GM12878 (cell line): ENCODE results near the gene PHKA1. TPM values are rescaled to one million over a fixed set of nuclear protein-coding genes. Genes with fewer than 3 reads are reported as not detected.
A peak's percentile ranks its signal among the peaks of the same experiment; 100 is the strongest.

ENCODE experiments used
- ASH2L ChIP-seq: fragments of 300-600, 200-600 bp; sonication (generic); IDR thresholded peaks from 2 replicates; pipeline ENCODE4 v1.6.1; 2017; ENCODE audit warnings: low read depth, mild to moderate bottlenecking, borderline replicate concordance
- BCL3 ChIP-seq: IDR thresholded peaks from 2 replicates; pipeline ENCODE4 v1.6.1; 2011; ENCODE audit warnings: borderline replicate concordance, low read depth, mild to moderate bottlenecking, moderate library complexity, low read length; ENCODE audit not compliant: insufficient read depth, poor library complexity, severe bottlenecking
- ELK1 ChIP-seq: IDR thresholded peaks from 2 replicates; pipeline ENCODE4 v1.6.1; 2012; ENCODE audit warnings: low read depth, low read length, improper control_type of control experiment
- IKZF2 ChIP-seq, 2 experiments: fragments of 450-650 bp; IDR thresholded peaks; 2 replicates each; pipeline ENCODE4 v1.6.1; 2017; ENCODE audit warnings: mild to moderate bottlenecking in 2 of 2, moderate library complexity in 2 of 2
- MEF2B ChIP-seq: fragments of 450-650 bp; IDR thresholded peaks from 2 replicates; pipeline ENCODE4 v1.6.1; 2018; ENCODE audit warnings: mild to moderate bottlenecking, moderate library complexity; ENCODE audit not compliant: partially characterized antibody, poor library complexity, severe bottlenecking
- MXI1 ChIP-seq: fragments of 150-350 bp; IDR thresholded peaks from 2 replicates; pipeline ENCODE4 v1.6.1; 2011; ENCODE audit warnings: low read depth, mild to moderate bottlenecking, inconsistent platforms, low read length, improper control_type of control experiment
- NFIC ChIP-seq: IDR thresholded peaks from 2 replicates; pipeline ENCODE4 v1.6.1; 2012; ENCODE audit warnings: low read depth, mild to moderate bottlenecking, inconsistent platforms, low read length, moderate library complexity
- NR2C1 ChIP-seq: fragments of 450-650 bp; IDR thresholded peaks from 2 replicates; pipeline ENCODE4 v1.6.1; 2017; ENCODE audit warnings: antibody characterized with exemption, mild to moderate bottlenecking, moderate library complexity
- PRDM15 ChIP-seq: fragments of 450-650 bp; formaldehyde crosslinking; IDR thresholded peaks from 2 replicates; pipeline ENCODE4 v1.4.0; 2020; ENCODE audit warnings: mild to moderate bottlenecking, moderate library complexity
- RBBP5 ChIP-seq: fragments of 200-600 bp; sonication (generic); conservative IDR thresholded peaks from 2 replicates; pipeline ENCODE4 v1.6.1; 2016
- REST ChIP-seq: IDR thresholded peaks from 2 replicates; pipeline ENCODE4 v1.6.1; 2012; ENCODE audit warnings: mild to moderate bottlenecking, low read depth, low read length
- SMAD1 ChIP-seq: fragments of 450-650 bp; IDR thresholded peaks from 2 replicates; pipeline ENCODE4 v1.6.1; 2018; ENCODE audit warnings: mild to moderate bottlenecking, low read depth; ENCODE audit not compliant: partially characterized antibody
- TCF3 ChIP-seq: IDR thresholded peaks from 2 replicates; pipeline ENCODE4 v1.6.1; 2012; ENCODE audit warnings: low read depth, mild to moderate bottlenecking, low read length, borderline replicate concordance; ENCODE audit not compliant: insufficient read depth
- ZBTB4 ChIP-seq: fragments of 450-650 bp; formaldehyde crosslinking; IDR thresholded peaks from 2 replicates; pipeline ENCODE4 v1.4.0; 2022; ENCODE audit warnings: mild to moderate bottlenecking, moderate library complexity
- polyA plus RNA-seq, 11 experiments: library from polyadenylated mRNA; depleted of rRNA in 4 of 11; unstranded in 6 of 11; stranded (reverse) in 5 of 11; fragments of >200 nt; fragmentation: Nextera tagmentation in 4 of 11; fragmentation: Illumina TruSeq in 1 of 11; extraction: Ambion mirVana in 4 of 11; extraction: Trizol in 1 of 11; gene quantifications; 1 replicate in 1 of 11; 2 replicates in 10 of 11; pipeline versions ENCODE4 v1.2.1 to v1.2.3, GENCODE V29; 2011 to 2016; ENCODE audit warnings: inconsistent platforms in 2 of 11, missing spikeins in 2 of 11, low read depth in 1 of 11
- total RNA-seq, 4 experiments: library from RNA; depleted of rRNA in 3 of 4; stranded (reverse); fragments of >200 nt in 3 of 4; fragmentation: Illumina TruSeq in 1 of 4; extraction: Trizol in 1 of 4; gene quantifications; 2 replicates each; pipeline versions ENCODE4 v1.2.1 to v1.2.3, GENCODE V29; 2013 to 2021

The PHKA1 gene
- total and polyA plus RNA-seq, 10 of the 15 experiments (the other 5 are each of a cell fraction or from before 2014, with no cell fraction given) = under 0.01 to 0.15 (median 0.05) TPM; not detected in 4

GRCh38 chrX:72572248-72573157, 141.6 kb downstream of the PHKA1 start, which contains the start of gene HDAC8 (continued):
- no peak for TF ChIP-seq BCL3
- TF ChIP-seq NR2C1 = peak; percentile 65
- TF ChIP-seq ASH2L = no peak
- no peak for TF ChIP-seq TCF3
- TF ChIP-seq SMAD1 = no peak
- no peak; the same call in 1 of the 2 replicates for TF ChIP-seq NFIC
- TF ChIP-seq MEF2B = no peak
- TF ChIP-seq ELK1 = no peak
- peak in 1 of 2 experiments; percentile 19; a peak in 1 of 4 replicates for TF ChIP-seq IKZF2 (IDR thresholded peaks at IDR 0.05)
- no peak for TF ChIP-seq REST
- TF ChIP-seq RBBP5 = no peak
- TF ChIP-seq PRDM15 (CRISPR knock-in tag) = no peak
- no peak for TF ChIP-seq ZBTB4
- TF ChIP-seq MXI1 = no peak
